CD14-positive monocyte (primary cell): ENCODE data around the gene ITGA3. TPM values are rescaled to one million over a fixed set of nuclear protein-coding genes. Genes with fewer than 3 reads are reported as not detected.

Experiments
- DNase-seq, 3 donors: peaks; one replicate each; pipeline ENCODE4 v3.0.0-alpha.2; 2011 to 2022
- H2AFZ ChIP-seq: 2 replicates; pipeline ENCODE4 v1.6.0; 2012; ENCODE audit warnings: mild to moderate bottlenecking, low read depth, low read length, inconsistent platforms; ENCODE audit not compliant: insufficient read depth, poor library complexity, severe bottlenecking
- H3K27ac ChIP-seq, 2 donors: 1 replicate in 1 of 2; 2 replicates in 1 of 2; pipeline ENCODE4 v1.5.1; 2012 to 2013; ENCODE audit warnings: low read length in 2 of 2, control low read depth in 1 of 2, inconsistent platforms in 1 of 2, low read depth in 1 of 2, mild to moderate bottlenecking in 1 of 2
- H3K27me3 ChIP-seq, 2 donors: one replicate each; pipeline versions ENCODE4 v1.6.0 to v1.6.1; 2011 to 2013; ENCODE audit warnings: low read length in 2 of 2; ENCODE audit not compliant: control insufficient read depth in 2 of 2, insufficient read depth in 2 of 2
- H3K36me3 ChIP-seq, 2 donors: replicated peaks in 1 of 2; 1 replicate in 1 of 2; 2 replicates in 1 of 2; pipeline versions ENCODE4 v1.5.1 to v1.6.1; 2012 to 2013; ENCODE audit warnings: low read length in 2 of 2, control low read depth in 1 of 2, inconsistent platforms in 1 of 2, mild to moderate bottlenecking in 1 of 2; ENCODE audit not compliant: insufficient read depth in 2 of 2, control insufficient read depth in 1 of 2
- H3K4me1 ChIP-seq, 2 donors: 1 replicate in 1 of 2; 2 replicates in 1 of 2; pipeline versions ENCODE4 v1.5.1 to v1.6.1; 2012 to 2013; ENCODE audit warnings: low read length in 2 of 2, control low read depth in 1 of 2, inconsistent platforms in 1 of 2, mild to moderate bottlenecking in 1 of 2, moderate library complexity in 1 of 2; ENCODE audit not compliant: insufficient read depth in 2 of 2, control insufficient read depth in 1 of 2
- H3K4me2 ChIP-seq: replicated peaks from 2 replicates; pipeline ENCODE3; 2012; ENCODE audit warnings: low read length, moderate library complexity, mild to moderate bottlenecking; ENCODE audit not compliant: poor library complexity, severe bottlenecking; ENCODE audit errors: extremely low read depth
- H3K4me3 ChIP-seq, 3 experiments: fragments of 200-600 bp in 1 of 3; sonication (generic) in 1 of 3; replicated peaks in 1 of 3; 1 replicate in 2 of 3; 2 replicates in 1 of 3; pipeline ENCODE4 v1.5.1; 2011 to 2013; ENCODE audit warnings: low read length in 3 of 3, mild to moderate bottlenecking in 3 of 3, control low read depth in 2 of 3, low read depth in 2 of 3, inconsistent platforms in 1 of 3, moderate library complexity in 1 of 3
- H3K79me2 ChIP-seq: 2 replicates; pipeline ENCODE4 v1.6.0; 2012; ENCODE audit warnings: mild to moderate bottlenecking, control low read depth, inconsistent platforms, low read length, moderate library complexity; ENCODE audit not compliant: insufficient read depth
- H3K9ac ChIP-seq: 2 replicates; pipeline ENCODE4 v1.6.0; 2017; ENCODE audit warnings: low read length, mild to moderate bottlenecking; ENCODE audit not compliant: insufficient read depth, poor library complexity, severe bottlenecking
- H3K9me3 ChIP-seq, 2 donors: replicated peaks in 1 of 2; 1 replicate in 1 of 2; 2 replicates in 1 of 2; pipeline versions ENCODE4 v1.5.1 to v1.6.1; 2012 to 2013; ENCODE audit warnings: low read length in 2 of 2, control low read depth in 1 of 2; ENCODE audit not compliant: control insufficient read depth in 1 of 2, insufficient read depth in 1 of 2
- H4K20me1 ChIP-seq: 2 replicates; pipeline ENCODE4 v1.6.0; 2012; ENCODE audit warnings: mild to moderate bottlenecking, low read length, control low read depth, moderate library complexity; ENCODE audit not compliant: insufficient read depth
- H3K27ac Mint-ChIP-seq, 7 donors: one replicate each; pipeline ENCODE4 v1.8.0; 2020; ENCODE audit warnings: mild to moderate bottlenecking in 7 of 7, mixed read lengths in 7 of 7, moderate library complexity in 6 of 7, inconsistent platforms in 2 of 7
- H3K27me3 Mint-ChIP-seq, 3 donors: one replicate each; pipeline ENCODE4 v1.8.0; 2021 to 2022; ENCODE audit warnings: low read depth in 3 of 3, mild to moderate bottlenecking in 3 of 3, mixed read lengths in 3 of 3, moderate library complexity in 3 of 3, inconsistent platforms in 1 of 3
- H3K36me3 Mint-ChIP-seq, 2 donors: one replicate each; pipeline ENCODE4 v1.8.0; 2020; ENCODE audit warnings: mixed read lengths in 2 of 2, inconsistent platforms in 1 of 2, mild to moderate bottlenecking in 1 of 2
- H3K4me1 Mint-ChIP-seq: one replicate; pipeline ENCODE4 v1.8.0; 2020; ENCODE audit warnings: mild to moderate bottlenecking, mixed read lengths
- H3K4me3 Mint-ChIP-seq, 2 donors: one replicate each; pipeline ENCODE4 v1.8.0; 2020; ENCODE audit warnings: mild to moderate bottlenecking in 2 of 2, mixed read lengths in 2 of 2, moderate library complexity in 1 of 2
- H3K9me3 Mint-ChIP-seq, 7 donors: one replicate each; pipeline ENCODE4 v1.8.0; 2020 to 2022; ENCODE audit warnings: mixed read lengths in 7 of 7, mild to moderate bottlenecking in 6 of 7, moderate library complexity in 6 of 7, inconsistent platforms in 2 of 7
- WGBS: methylation state at CpG from one replicate; pipeline ENCODE4 v1.1.5; 2013; ENCODE audit warnings: missing lambda C conversion rate; ENCODE audit not compliant: insufficient coverage; 5-methylcytosine and 5-hydroxymethylcytosine counted together
- intact Hi-C, 2 donors: fragments of 100-400 bp; cut with micrococcal nuclease; formaldehyde crosslinking; loops; one replicate each; pipeline versions ENCODE4 v1.15.0 to v1.15.1; 2023
- polyA plus RNA-seq, 3 donors: library from polyadenylated mRNA; depleted of rRNA in 1 of 3; unstranded in 2 of 3; stranded (reverse) in 1 of 3; fragments of 300-500 nt in 2 of 3; fragments of >200 nt in 1 of 3; fragmentation: Illumina TruSeq in 2 of 3; gene quantifications; 1 replicate in 2 of 3; 2 replicates in 1 of 3; pipeline ENCODE4 v1.2.3, GENCODE V29; 2012 to 2021
- TF ChIP-seq, protein P1 (sequence below): fragments of 200-600 bp; IDR thresholded peaks from one replicate; pipeline ENCODE4 v1.8.0; 2022; ENCODE audit warnings: antibody characterized with exemption, mild to moderate bottlenecking

The ITGA3 gene
- polyA plus RNA-seq, 3 donors, result 0.31 to 0.36 TPM; not detected in 1

DNA sequence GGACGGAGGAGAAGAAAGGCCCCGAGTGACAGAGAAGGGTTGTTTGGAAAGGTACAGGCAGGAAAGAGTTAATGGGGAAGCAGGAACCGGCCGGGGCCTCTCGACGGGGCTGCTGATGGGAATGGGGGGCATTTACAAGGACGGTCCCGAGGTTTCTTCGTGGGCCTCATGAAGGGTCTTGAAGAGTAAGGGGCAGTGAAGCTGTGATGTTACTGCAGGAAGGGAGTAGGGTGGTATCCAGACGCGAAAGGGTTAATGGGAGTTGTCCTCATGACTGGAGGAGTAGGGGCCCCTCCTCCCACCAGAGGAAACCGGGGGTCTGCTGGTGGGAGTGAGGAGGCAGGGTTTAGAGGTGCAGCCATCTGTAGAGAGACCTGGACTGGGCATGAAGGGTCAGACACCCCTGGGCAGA is 39.7 kb downstream of the ITGA3 start:
- peaks cover 16 to 23% of the 10 kb centered on the region in 2 donors for H3K4me1 ChIP-seq
- peak overlapping the region in 1 of 2 donors; percentile 69 for H3K27ac ChIP-seq
- H3K4me3 ChIP-seq, result peak overlapping the region; percentile 66 to 89 (median 80)
- intact Hi-C loops, result loop anchor here in 1 of 2 donors (1.0 kb wide), 1 partner anchor 53 kb away; no protein-coding TSS in a partner anchor
- TF ChIP-seq, protein P1, sequence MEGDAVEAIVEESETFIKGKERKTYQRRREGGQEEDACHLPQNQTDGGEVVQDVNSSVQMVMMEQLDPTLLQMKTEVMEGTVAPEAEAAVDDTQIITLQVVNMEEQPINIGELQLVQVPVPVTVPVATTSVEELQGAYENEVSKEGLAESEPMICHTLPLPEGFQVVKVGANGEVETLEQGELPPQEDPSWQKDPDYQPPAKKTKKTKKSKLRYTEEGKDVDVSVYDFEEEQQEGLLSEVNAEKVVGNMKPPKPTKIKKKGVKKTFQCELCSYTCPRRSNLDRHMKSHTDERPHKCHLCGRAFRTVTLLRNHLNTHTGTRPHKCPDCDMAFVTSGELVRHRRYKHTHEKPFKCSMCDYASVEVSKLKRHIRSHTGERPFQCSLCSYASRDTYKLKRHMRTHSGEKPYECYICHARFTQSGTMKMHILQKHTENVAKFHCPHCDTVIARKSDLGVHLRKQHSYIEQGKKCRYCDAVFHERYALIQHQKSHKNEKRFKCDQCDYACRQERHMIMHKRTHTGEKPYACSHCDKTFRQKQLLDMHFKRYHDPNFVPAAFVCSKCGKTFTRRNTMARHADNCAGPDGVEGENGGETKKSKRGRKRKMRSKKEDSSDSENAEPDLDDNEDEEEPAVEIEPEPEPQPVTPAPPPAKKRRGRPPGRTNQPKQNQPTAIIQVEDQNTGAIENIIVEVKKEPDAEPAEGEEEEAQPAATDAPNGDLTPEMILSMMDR, result no peak
- no peak for DNase-seq
- H2AFZ ChIP-seq, result peak overlapping the region; percentile 95
- H3K36me3 ChIP-seq, result peaks cover 14 to 15% of the 10 kb centered on the region in 2 donors
- Mint-ChIP-seq H3K9me3 (no peaks in the 10 kb centered on the region), H3K4me1 (peaks cover 24% of the 10 kb centered on the region), H3K4me3 (peak overlapping the region; percentile 93 to 99), H3K27me3 (peaks cover 4 to 9% (median 4%) of the 10 kb centered on the region in 3 donors), H3K27ac (peak overlapping the region; percentile 50 to 91 (median 82)), H3K36me3 (peaks cover 19 to 26% of the 10 kb centered on the region in 2 donors)
- peak overlapping the region; percentile 100 for H3K4me2 ChIP-seq
- no peaks in the 10 kb centered on the region for H4K20me1 ChIP-seq
- H3K9ac ChIP-seq, result peak overlapping the region; percentile 54
- WGBS, result 0% methylated on average over 9 of the region's 12 CpGs
- no peaks in the 10 kb centered on the region for H3K9me3 ChIP-seq
- peaks cover 7% of the 10 kb centered on the region for H3K79me2 ChIP-seq
- no peaks in the 10 kb centered on the region for H3K27me3 ChIP-seq

DNA sequence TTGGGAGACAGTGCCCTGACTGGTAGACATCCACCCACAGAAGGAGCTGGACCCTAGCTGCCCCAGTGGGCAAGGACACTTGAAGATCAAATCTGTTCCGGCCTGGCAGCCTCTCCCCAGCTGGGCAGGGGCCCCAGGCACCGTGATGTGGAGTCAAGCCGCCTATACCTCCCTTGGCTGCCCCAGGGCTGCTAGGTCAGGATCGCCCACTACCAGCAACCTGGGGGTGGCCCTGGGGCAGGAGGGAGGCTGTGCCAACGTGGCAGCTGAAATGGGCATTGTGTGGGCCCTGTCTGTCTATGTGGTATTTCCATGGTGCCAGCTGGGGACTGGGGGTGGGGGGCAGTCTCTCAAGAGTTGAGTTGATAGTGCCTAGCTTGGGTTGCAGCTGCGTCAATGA is 40.2 kb downstream of the ITGA3 start:
- DNase-seq, result no peak
- peak overlapping the region; percentile 4 for H3K9ac ChIP-seq
- H3K4me3 ChIP-seq, result peak overlapping the region in 2 of 3 experiments; percentile 80 to 89
- 44% methylated on average over 6 of the region's 6 CpGs for WGBS
- TF ChIP-seq, protein P1, result no peak
- no peaks in the 10 kb centered on the region for H4K20me1 ChIP-seq
- no peaks in the 10 kb centered on the region for H3K9me3 ChIP-seq
- Mint-ChIP-seq H3K4me3 (peak overlapping the region; percentile 93 to 99), H3K4me1 (peaks cover 24% of the 10 kb centered on the region), H3K27ac (peak overlapping the region in 4 of 7 donors; percentile 50 to 91 (median 82)), H3K27me3 (peaks cover 3 to 6% (median 4%) of the 10 kb centered on the region in 3 donors), H3K9me3 (no peaks in the 10 kb centered on the region), H3K36me3 (peaks cover 24 to 29% of the 10 kb centered on the region in 2 donors)
- peaks cover 16 to 23% of the 10 kb centered on the region in 2 donors for H3K4me1 ChIP-seq
- peak overlapping the region; percentile 100 for H3K4me2 ChIP-seq
- no peak overlapping the region for H3K27ac ChIP-seq
- peaks cover 7% of the 10 kb centered on the region for H3K79me2 ChIP-seq
- H2AFZ ChIP-seq, result peak overlapping the region; percentile 95
- H3K36me3 ChIP-seq, result peaks cover 15 to 16% of the 10 kb centered on the region in 2 donors
- no peaks in the 10 kb centered on the region for H3K27me3 ChIP-seq
- intact Hi-C loops, result no loop called here
